ENCODE measurements around the gene ASB1.

ASB1 gene

DNA sequence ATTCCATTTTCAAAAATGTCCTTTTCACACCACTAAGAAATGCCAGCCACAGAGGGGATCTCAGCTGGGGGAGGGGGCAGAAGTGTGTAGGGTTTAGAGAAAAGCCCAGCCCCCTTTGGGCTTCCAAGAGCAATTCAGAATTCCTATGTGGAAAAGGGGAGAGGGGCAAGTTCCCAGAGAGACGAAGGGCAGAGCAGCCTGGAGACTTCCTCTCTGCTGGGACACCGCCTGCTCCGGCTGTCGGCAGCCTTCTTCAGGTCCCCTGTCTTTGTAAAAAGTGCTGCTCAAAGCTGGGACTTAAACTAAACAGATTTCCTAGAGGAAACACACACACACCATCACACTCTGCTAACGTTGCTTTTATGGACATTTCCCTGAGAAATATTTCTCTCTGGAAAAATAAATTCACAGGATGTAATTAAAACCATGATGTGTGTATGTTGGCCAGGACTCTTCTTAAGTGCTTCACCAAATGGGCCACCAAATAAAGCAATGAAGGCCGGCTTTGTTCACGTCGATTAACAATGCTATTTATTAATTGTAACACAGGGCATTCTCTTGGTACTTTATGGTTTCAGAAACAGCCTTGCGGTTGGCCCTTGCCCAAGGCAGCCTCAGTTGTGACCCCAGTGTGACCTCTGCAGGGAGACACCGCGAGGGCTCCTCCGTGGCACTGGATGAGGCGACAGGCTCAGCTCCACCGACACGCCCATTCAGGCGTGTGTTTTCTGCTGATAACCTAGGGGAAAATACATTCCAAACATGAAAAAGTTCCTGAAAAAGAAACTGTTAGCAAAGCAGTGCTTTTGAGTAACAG, 5.6 kb upstream of the ASB1 start:
- Histone ChIP-seq H3K9me3 (no peaks in the 10 kb centered on the region), H3K27me3 (no peaks in the 10 kb centered on the region), H3K4me1 (no peaks in the 10 kb centered on the region), H3K4me3 (ENCODE audit: low read depth, low read length) (no peak overlapping the region), H3K36me3 (no peaks in the 10 kb centered on the region)
- TF ChIP-seq, protein P1, sequence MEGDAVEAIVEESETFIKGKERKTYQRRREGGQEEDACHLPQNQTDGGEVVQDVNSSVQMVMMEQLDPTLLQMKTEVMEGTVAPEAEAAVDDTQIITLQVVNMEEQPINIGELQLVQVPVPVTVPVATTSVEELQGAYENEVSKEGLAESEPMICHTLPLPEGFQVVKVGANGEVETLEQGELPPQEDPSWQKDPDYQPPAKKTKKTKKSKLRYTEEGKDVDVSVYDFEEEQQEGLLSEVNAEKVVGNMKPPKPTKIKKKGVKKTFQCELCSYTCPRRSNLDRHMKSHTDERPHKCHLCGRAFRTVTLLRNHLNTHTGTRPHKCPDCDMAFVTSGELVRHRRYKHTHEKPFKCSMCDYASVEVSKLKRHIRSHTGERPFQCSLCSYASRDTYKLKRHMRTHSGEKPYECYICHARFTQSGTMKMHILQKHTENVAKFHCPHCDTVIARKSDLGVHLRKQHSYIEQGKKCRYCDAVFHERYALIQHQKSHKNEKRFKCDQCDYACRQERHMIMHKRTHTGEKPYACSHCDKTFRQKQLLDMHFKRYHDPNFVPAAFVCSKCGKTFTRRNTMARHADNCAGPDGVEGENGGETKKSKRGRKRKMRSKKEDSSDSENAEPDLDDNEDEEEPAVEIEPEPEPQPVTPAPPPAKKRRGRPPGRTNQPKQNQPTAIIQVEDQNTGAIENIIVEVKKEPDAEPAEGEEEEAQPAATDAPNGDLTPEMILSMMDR (IDR thresholded peaks at IDR 0.05; ENCODE audit: low read depth, low read length), result no peak
- no peak for DNase-seq

DNA sequence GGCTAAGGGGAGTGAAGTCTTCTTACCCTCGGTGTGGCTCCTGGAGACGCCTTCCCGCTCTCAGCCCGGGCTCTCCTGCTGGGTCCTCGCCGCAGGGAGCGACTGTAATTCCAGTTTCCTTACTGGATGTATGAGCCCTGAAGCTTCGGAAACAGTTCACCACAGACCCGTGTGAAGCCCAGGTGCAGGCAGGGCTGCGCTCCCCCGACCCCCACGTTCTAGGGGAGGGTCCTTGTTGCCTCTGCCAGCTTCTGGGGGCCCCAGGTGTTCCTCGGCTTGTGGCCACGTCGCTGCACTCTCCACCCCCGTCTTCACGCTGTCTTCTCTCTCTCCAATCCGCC, 5.1 kb upstream of the ASB1 start:
- no peaks in the 10 kb centered on the region for H3K36me3 ChIP-seq
- H3K4me1 ChIP-seq, result no peaks in the 10 kb centered on the region
- no peak overlapping the region for H3K4me3 ChIP-seq (ENCODE audit: low read depth, low read length)
- H3K9me3 ChIP-seq, result no peaks in the 10 kb centered on the region
- TF ChIP-seq, protein P1 (IDR thresholded peaks at IDR 0.05; ENCODE audit: low read depth, low read length), result no peak
- no peak for DNase-seq
- H3K27me3 ChIP-seq, result no peaks in the 10 kb centered on the region

DNA sequence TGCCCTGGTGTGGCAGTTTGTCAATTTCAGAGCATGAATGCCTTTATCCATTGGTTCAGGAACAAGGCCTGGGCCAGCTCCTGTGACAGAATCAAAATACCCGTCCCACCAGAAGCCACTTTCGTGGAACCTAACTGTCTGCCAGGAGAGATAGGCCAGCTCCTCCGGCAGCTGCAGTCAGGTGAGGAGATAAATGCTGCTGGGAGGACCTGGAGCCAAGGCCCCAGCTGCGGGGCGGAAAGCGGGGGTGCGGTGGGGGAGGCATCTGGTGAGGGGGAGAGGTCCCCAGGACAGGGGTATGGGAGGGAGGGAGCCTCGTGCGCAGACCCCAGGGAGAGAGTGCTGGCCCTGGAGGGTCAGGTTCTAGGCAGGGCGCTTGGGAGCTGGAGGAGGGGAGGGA, 4.4 kb upstream of the ASB1 start:
- H3K9me3 ChIP-seq, result no peaks in the 10 kb centered on the region
- H3K4me1 ChIP-seq, result no peaks in the 10 kb centered on the region
- TF ChIP-seq, protein P1 (IDR thresholded peaks at IDR 0.05; ENCODE audit: low read depth, low read length), result no peak
- no peak for DNase-seq
- no peaks in the 10 kb centered on the region for H3K36me3 ChIP-seq
- H3K4me3 ChIP-seq (ENCODE audit: low read depth, low read length), result no peak overlapping the region
- H3K27me3 ChIP-seq, result no peaks in the 10 kb centered on the region

DNA sequence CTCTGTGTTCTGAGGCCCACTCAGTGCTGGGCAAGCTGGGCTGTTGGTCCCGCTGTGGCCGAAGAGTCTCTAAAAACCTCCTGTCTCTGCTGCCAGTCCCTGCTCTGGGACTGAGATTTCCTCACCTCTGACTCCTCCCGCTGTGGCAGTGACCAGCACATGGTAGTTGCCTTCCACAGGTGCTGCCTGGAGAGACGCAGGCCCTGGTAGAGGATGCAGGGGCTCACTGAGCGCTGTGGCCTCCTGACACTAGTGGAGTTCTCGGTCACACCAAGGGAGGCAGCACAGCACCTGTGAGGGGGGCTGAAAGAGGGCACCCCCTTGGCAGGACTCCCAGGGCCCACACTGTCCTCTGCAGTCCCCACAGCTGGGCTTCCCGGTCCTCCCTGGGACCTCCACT, 3.8 kb upstream of the ASB1 start:
- DNase-seq, result no peak
- H3K4me3 ChIP-seq (ENCODE audit: low read depth, low read length), result no peak overlapping the region
- TF ChIP-seq, protein P1 (IDR thresholded peaks at IDR 0.05; ENCODE audit: low read depth, low read length), result no peak
- no peaks in the 10 kb centered on the region for H3K4me1 ChIP-seq
- H3K27me3 ChIP-seq, result no peaks in the 10 kb centered on the region
- no peaks in the 10 kb centered on the region for H3K9me3 ChIP-seq
- H3K36me3 ChIP-seq, result no peaks in the 10 kb centered on the region

DNA sequence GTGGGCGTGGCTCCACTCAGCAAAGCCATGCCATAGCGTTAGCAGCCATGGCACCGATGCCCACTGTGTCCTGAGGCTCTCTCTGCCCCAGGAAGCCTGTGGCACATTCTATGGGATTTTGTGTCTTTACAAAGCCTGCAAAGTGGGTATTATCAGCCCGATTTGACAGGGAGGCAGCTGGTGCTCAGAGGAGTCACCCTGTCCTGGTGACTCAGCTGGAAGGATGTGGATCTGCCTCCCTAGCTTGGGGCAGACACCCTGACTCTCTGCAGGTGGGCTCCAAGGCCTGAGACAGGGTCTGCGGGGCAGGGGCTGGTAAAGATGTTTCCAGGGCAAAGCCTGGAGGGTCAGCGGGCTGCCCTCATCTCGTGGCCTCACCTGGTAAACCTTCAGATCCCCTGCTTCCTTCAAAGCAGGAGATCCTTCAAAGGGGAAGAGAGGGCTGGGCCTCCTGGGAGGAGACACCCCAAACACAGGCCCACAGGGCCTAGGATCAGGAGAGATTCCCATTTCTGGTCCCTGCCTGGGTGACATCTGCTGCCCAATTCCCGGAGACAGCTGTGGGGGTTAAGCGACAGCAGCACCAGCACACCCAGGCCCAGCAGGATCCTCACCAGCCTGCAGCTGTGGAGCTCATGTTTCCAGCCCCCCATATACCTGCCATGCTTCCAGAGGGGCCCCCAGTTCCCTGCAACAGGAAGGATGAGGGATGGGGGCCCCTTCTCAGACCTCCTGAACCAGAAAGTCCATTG, 3.0 kb upstream of the ASB1 start:
- TF ChIP-seq, protein P1 (IDR thresholded peaks at IDR 0.05; ENCODE audit: low read depth, low read length), result no peak
- H3K4me3 ChIP-seq (ENCODE audit: low read depth, low read length), result no peak overlapping the region
- H3K36me3 ChIP-seq, result no peaks in the 10 kb centered on the region
- H3K27me3 ChIP-seq, result no peaks in the 10 kb centered on the region
- H3K9me3 ChIP-seq, result no peaks in the 10 kb centered on the region
- DNase-seq, result no peak
- no peaks in the 10 kb centered on the region for H3K4me1 ChIP-seq

DNA sequence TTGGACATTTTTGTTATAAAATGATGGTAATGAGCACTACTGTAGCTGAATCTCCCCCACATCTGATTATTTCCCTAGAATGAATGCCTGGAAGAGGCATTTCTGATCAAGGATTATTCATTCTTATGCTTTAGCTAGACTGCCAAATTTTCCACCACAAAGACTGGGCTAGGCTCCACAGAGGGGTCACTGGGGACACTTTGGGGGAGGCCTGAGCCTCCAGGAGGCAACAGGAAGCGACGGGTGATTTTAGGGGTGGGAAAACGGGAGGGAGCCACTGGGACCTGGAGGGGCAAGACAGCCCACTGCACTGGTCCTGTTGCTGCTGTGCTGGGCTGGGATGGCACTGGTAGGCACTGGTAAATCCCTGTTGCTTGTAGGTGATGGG, 2.4 kb upstream of the ASB1 start:
- no peaks in the 10 kb centered on the region for H3K27me3 ChIP-seq
- H3K4me3 ChIP-seq (ENCODE audit: low read depth, low read length), result no peak overlapping the region
- H3K36me3 ChIP-seq, result no peaks in the 10 kb centered on the region
- TF ChIP-seq, protein P1 (IDR thresholded peaks at IDR 0.05; ENCODE audit: low read depth, low read length), result no peak
- H3K4me1 ChIP-seq, result no peaks in the 10 kb centered on the region
- DNase-seq, result no peak
- H3K9me3 ChIP-seq, result no peaks in the 10 kb centered on the region

Data from BE2C (cell line).